Loucy (cell line): ENCODE measurements around the gene SRD5A1.

Source experiments
- EZH2phosphoT487 ChIP-seq: fragments of 200-600 bp; IDR thresholded peaks from 2 replicates; pipeline ENCODE4 v1.6.1; 2018; ENCODE audit warnings: antibody characterized with exemption, mild to moderate bottlenecking, moderate library complexity, borderline replicate concordance
- TF ChIP-seq, protein P1 (sequence below): fragments of 200-600 bp; sonication (generic); conservative IDR thresholded peaks from 2 replicates; pipeline ENCODE4 v1.5.1; 2014; ENCODE audit warnings: mild to moderate bottlenecking, antibody characterized with exemption, low read length

- TF ChIP-seq, protein P1, sequence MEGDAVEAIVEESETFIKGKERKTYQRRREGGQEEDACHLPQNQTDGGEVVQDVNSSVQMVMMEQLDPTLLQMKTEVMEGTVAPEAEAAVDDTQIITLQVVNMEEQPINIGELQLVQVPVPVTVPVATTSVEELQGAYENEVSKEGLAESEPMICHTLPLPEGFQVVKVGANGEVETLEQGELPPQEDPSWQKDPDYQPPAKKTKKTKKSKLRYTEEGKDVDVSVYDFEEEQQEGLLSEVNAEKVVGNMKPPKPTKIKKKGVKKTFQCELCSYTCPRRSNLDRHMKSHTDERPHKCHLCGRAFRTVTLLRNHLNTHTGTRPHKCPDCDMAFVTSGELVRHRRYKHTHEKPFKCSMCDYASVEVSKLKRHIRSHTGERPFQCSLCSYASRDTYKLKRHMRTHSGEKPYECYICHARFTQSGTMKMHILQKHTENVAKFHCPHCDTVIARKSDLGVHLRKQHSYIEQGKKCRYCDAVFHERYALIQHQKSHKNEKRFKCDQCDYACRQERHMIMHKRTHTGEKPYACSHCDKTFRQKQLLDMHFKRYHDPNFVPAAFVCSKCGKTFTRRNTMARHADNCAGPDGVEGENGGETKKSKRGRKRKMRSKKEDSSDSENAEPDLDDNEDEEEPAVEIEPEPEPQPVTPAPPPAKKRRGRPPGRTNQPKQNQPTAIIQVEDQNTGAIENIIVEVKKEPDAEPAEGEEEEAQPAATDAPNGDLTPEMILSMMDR, result no peak
- TF ChIP-seq EZH2phosphoT487, result no peak
Observed at GRCh38 chr5:6722015-6722414, 88.8 kb downstream of the SRD5A1 start.
